ENCODE results near the gene CASTOR2.
"Not testable (repeated sequence)": the region's sequence is repeated elsewhere in the genome, so short reads cannot be mapped to it uniquely, and the experiment has no call there.

Gene CASTOR2

DNA sequence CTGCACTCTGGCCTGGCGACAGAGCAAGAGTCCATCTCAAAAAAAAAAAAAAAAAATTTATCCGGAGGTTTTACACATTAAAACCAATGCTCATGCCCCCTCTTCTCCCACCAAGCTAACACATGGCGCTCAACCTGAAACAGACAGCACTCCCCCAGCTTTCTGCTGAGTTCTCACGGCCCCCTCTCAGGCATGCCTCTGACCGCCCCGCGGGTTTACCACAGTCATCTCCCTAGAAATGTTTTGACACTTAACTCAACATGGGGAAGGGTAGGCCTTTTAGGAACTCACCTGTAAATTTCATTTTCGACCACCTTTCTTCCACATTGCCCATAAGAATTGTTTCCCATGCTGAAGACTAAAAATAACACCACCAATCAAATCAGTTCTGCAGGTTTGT, 99.8 kb downstream of the CASTOR2 start:
- Histone ChIP-seq H3K4me3 (ENCODE audit: low read depth, low read length) (no peak overlapping the region), H3K9ac (ENCODE audit: low read depth, low read length) (no peak overlapping the region), H3K36me3 (ENCODE audit: control insufficient read depth, insufficient read depth, low read length) (peaks cover 30% of the 10 kb centered on the region), H3K27me3 (ENCODE audit: control insufficient read depth, insufficient read depth, low read length) (no peaks in the 10 kb centered on the region), H3K9me3 (ENCODE audit: control insufficient read depth, insufficient read depth, low read length) (no peaks in the 10 kb centered on the region), H3K4me1 (ENCODE audit: control insufficient read depth, insufficient read depth, low read length) (no peaks in the 10 kb centered on the region)

DNA sequence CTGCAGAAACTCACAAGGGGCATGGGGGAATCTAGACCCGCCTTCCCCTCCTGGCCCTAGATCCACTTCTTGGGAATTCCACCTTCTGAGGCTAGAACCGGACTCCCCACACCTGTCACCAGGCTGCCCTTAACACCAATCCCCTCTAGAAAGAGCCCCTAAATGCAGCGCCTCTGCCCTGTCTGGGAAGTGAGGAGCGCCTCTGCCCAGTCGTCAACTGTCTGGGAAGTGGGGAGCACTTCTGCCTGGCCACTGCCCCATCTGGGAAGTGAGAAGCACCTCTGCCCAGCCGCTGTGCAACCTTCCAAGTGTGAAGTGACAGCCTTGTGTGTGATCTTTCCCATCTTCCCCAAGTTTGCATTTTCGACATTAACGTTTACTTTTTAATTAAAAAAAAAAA, 100.3 kb downstream of the CASTOR2 start:
- Histone ChIP-seq H3K36me3 (ENCODE audit: control insufficient read depth, insufficient read depth, low read length) (peaks cover 30% of the 10 kb centered on the region), H3K4me1 (ENCODE audit: control insufficient read depth, insufficient read depth, low read length) (no peaks in the 10 kb centered on the region), H3K9ac (ENCODE audit: low read depth, low read length) (no peak overlapping the region), H3K4me3 (ENCODE audit: low read depth, low read length) (no peak overlapping the region), H3K9me3 (ENCODE audit: control insufficient read depth, insufficient read depth, low read length) (no peaks in the 10 kb centered on the region), H3K27me3 (ENCODE audit: control insufficient read depth, insufficient read depth, low read length) (no peaks in the 10 kb centered on the region)

DNA sequence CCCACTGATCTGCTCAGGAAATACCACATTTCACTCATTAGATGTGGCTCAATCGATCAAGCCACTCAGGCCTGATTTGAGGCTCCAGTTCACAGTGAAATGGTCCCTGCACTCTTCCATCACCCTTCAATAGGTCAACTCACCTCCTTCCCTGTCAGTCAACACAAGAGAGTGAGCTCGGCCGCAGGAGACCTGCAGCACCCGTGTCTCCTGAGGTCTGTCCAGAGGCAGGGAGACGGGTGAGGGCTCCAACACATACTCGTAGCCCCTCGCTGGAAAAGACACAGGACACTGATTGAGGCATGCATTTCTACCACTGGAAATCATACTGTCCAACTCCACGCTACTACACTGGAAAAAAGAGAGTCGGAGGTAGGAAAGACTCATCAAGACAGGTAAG, 102.0 kb downstream of the CASTOR2 start:
- no peak overlapping the region for H3K9ac ChIP-seq (ENCODE audit: low read depth, low read length)
- H3K4me3 ChIP-seq (ENCODE audit: low read depth, low read length) = no peak overlapping the region
- no peaks in the 10 kb centered on the region for H3K4me1 ChIP-seq (ENCODE audit: control insufficient read depth, insufficient read depth, low read length)
- peaks cover 22% of the 10 kb centered on the region for H3K36me3 ChIP-seq (ENCODE audit: control insufficient read depth, insufficient read depth, low read length)
- no peaks in the 10 kb centered on the region for H3K27me3 ChIP-seq (ENCODE audit: control insufficient read depth, insufficient read depth, low read length)
- no peaks in the 10 kb centered on the region for H3K9me3 ChIP-seq (ENCODE audit: control insufficient read depth, insufficient read depth, low read length)

DNA sequence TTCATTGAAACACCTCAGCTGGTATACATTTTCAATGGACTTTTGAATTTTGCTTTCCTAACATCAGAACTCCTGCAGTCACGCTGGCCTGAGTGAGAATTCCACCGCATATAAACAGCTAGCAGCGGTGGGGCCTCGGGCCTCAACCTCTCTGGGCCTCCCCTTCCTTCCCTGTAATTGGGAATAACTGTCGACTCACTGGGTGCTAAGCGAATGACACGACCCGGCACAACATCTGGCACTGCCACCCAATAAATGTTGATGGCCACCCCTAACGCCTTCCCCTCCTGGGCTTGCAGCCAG, 108.4 kb downstream of the CASTOR2 start:
- Histone ChIP-seq H3K9me3 (ENCODE audit: control insufficient read depth, insufficient read depth, low read length) (no peaks in the 10 kb centered on the region), H3K4me3 (ENCODE audit: low read depth, low read length) (peak overlapping the region; percentile 78), H3K9ac (ENCODE audit: low read depth, low read length) (peak overlapping the region; percentile 96), H3K27me3 (ENCODE audit: control insufficient read depth, insufficient read depth, low read length) (no peaks in the 10 kb centered on the region), H3K36me3 (ENCODE audit: control insufficient read depth, insufficient read depth, low read length) (peaks cover 6% of the 10 kb centered on the region), H3K4me1 (ENCODE audit: control insufficient read depth, insufficient read depth, low read length) (no peaks in the 10 kb centered on the region)

DNA sequence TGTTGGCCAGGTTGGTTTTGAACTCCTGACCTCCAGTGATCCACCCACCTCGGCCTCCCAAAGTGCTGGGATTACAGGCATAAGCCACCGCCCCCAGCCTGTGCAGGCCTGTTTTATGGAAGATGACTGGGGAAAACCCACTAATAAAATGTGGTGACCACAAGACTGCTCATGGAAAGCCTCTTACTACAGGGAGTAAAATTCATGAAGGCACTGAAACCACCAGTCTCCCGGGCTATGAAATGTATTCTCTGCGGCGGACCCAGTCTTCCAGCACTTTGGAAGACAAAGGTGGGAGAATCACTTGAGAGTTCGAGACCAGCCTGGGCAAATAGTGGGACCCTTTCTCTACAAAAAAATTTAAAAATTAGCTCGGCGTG, 109.7 kb downstream of the CASTOR2 start:
- not testable (repeated sequence) for H3K4me3 ChIP-seq (ENCODE audit: low read depth, low read length); H3K27me3 ChIP-seq (ENCODE audit: control insufficient read depth, insufficient read depth, low read length); H3K9ac ChIP-seq (ENCODE audit: low read depth, low read length); H3K4me1 ChIP-seq (ENCODE audit: control insufficient read depth, insufficient read depth, low read length); H3K9me3 ChIP-seq (ENCODE audit: control insufficient read depth, insufficient read depth, low read length); H3K36me3 ChIP-seq (ENCODE audit: control insufficient read depth, insufficient read depth, low read length)
